ENCODE results near the gene DDX41. TPM values are rescaled to one million over a fixed set of nuclear protein-coding genes. Genes with fewer than 3 reads are reported as not detected.

Gene DDX41
- total and polyA plus RNA-seq, 2 experiments from 2014 or later: 67.9 to 117 TPM

- Histone ChIP-seq H3K27ac (peak overlapping the region; percentile 67), H3K36me3 (ENCODE audit: low read depth) (peaks cover 17% of the 10 kb centered on the region; the same call in 1 of the 2 replicates)
- in situ Hi-C loops (cut with MboI): no loop called here
These were observed 37.0 kb downstream of the DDX41 start for GRCh38 chr5:177479774-177480173.

GRCh38 chr5:177478711-177479646 is 37.8 kb downstream of the DDX41 start:
- no peaks in the 10 kb centered on the region for H3K79me2 ChIP-seq (ENCODE audit: insufficient read depth)
- H3K27ac ChIP-seq: peak overlapping the region; percentile 67
- no peak overlapping the region for H3K4me3 ChIP-seq
- peak overlapping the region; percentile 48 for H3K9ac ChIP-seq
- in situ Hi-C loops (cut with MboI): no loop called here
- H3K9me3 ChIP-seq (ENCODE audit: low read depth): no peaks in the 10 kb centered on the region
- H3K36me3 ChIP-seq (ENCODE audit: low read depth): 0 out of 2 replicates have a peak, but pooled peaks cover 9% of the 10 kb centered on the region
- peak; percentile 73 for DNase-seq
- no peaks in the 10 kb centered on the region for H3K27me3 ChIP-seq (replicated peaks; ENCODE audit: insufficient read depth)
- peaks cover 79% of the 10 kb centered on the region for H3F3A ChIP-seq (ENCODE audit: insufficient read depth)
- no peaks in the 10 kb centered on the region for H4K20me1 ChIP-seq (ENCODE audit: insufficient read depth)
- H2AFZ ChIP-seq: no peak overlapping the region
- no peaks in the 10 kb centered on the region for H3K9me2 ChIP-seq (ENCODE audit: insufficient read depth)
- no peak overlapping the region for H3K4me2 ChIP-seq (ENCODE audit: unreplicated experiment)
- H3K4me1 ChIP-seq (ENCODE audit: insufficient read depth): peaks cover 33% of the 10 kb centered on the region
- WGBS, 2 experiments (ENCODE audit: low coverage in 1 of 2, low lambda C conversion rate in 2 of 2, missing lambda C conversion rate in 2 of 2): 37 to 38% methylated on average over 17 to 18 of the region's 18 CpGs
- TF ChIP-seq EZH2phosphoT487 (IDR thresholded peaks at IDR 0.05; ENCODE audit: insufficient read depth, low read depth) (no peak), EZH2 (IDR thresholded peaks at IDR 0.05; ENCODE audit: insufficient read depth, poor library complexity, severe bottlenecking) (no peak)

More at GRCh38 chr5:177479774-177480173, 37.0 kb downstream of the DDX41 start:
- Histone ChIP-seq H3K27me3 (replicated peaks; ENCODE audit: insufficient read depth) (no peaks in the 10 kb centered on the region), H3F3A (ENCODE audit: insufficient read depth) (peaks cover 80% of the 10 kb centered on the region), H3K4me3 (no peak overlapping the region), H3K79me2 (ENCODE audit: insufficient read depth) (no peaks in the 10 kb centered on the region), H2AFZ (no peak overlapping the region), H4K20me1 (ENCODE audit: insufficient read depth) (no peaks in the 10 kb centered on the region), H3K9me3 (ENCODE audit: low read depth) (no peaks in the 10 kb centered on the region), H3K9me2 (ENCODE audit: insufficient read depth) (no peaks in the 10 kb centered on the region), H3K9ac (peak overlapping the region; percentile 48), H3K4me1 (ENCODE audit: insufficient read depth) (peaks cover 30% of the 10 kb centered on the region), H3K4me2 (ENCODE audit: unreplicated experiment) (no peak overlapping the region)
- DNase-seq: peak; percentile 38
- 38 to 42% methylated on average over 14 of the region's 14 CpGs for WGBS, 2 experiments (ENCODE audit: low coverage in 1 of 2, low lambda C conversion rate in 2 of 2, missing lambda C conversion rate in 2 of 2)
- no peak for TF ChIP-seq EZH2 (IDR thresholded peaks at IDR 0.05; ENCODE audit: insufficient read depth, poor library complexity, severe bottlenecking)
- TF ChIP-seq EZH2phosphoT487 (IDR thresholded peaks at IDR 0.05; ENCODE audit: insufficient read depth, low read depth): no peak

- Histone ChIP-seq H3K9me3 (ENCODE audit: low read depth) (no peaks in the 10 kb centered on the region), H3K9me2 (ENCODE audit: insufficient read depth) (no peaks in the 10 kb centered on the region), H3K4me3 (no peak overlapping the region), H3K9ac (no peak overlapping the region), H4K20me1 (ENCODE audit: insufficient read depth) (no peaks in the 10 kb centered on the region), H3K4me1 (ENCODE audit: insufficient read depth) (peaks cover 33% of the 10 kb centered on the region), H3K4me2 (ENCODE audit: unreplicated experiment) (no peak overlapping the region), H3K27me3 (replicated peaks; ENCODE audit: insufficient read depth) (no peaks in the 10 kb centered on the region), H3K36me3 (ENCODE audit: low read depth) (no peaks in the 10 kb centered on the region), H2AFZ (no peak overlapping the region), H3K27ac (peak overlapping the region; percentile 67), H3K79me2 (ENCODE audit: insufficient read depth) (peaks cover under 1% of the 10 kb centered on the region), H3F3A (ENCODE audit: insufficient read depth) (peaks cover 69% of the 10 kb centered on the region)
- WGBS, 2 experiments (ENCODE audit: low coverage in 1 of 2, low lambda C conversion rate in 2 of 2, missing lambda C conversion rate in 2 of 2): 91 to 92% methylated on average over 13 of the region's 13 CpGs
- peak; percentile 41 for DNase-seq
- in situ Hi-C loops (cut with MboI): no loop called here
- TF ChIP-seq EZH2 (IDR thresholded peaks at IDR 0.05; ENCODE audit: insufficient read depth, poor library complexity, severe bottlenecking) (no peak), EZH2phosphoT487 (IDR thresholded peaks at IDR 0.05; ENCODE audit: insufficient read depth, low read depth) (no peak)
These were observed 38.9 kb downstream of the DDX41 start for GRCh38 chr5:177477701-177478477.

- H3K4me3 ChIP-seq: no peak overlapping the region
- H3K4me2 ChIP-seq (ENCODE audit: unreplicated experiment): no peak overlapping the region
- no peak overlapping the region for H2AFZ ChIP-seq
- TF ChIP-seq EZH2 (IDR thresholded peaks at IDR 0.05; ENCODE audit: insufficient read depth, poor library complexity, severe bottlenecking) (no peak), EZH2phosphoT487 (IDR thresholded peaks at IDR 0.05; ENCODE audit: insufficient read depth, low read depth) (no peak)
- H3K27me3 ChIP-seq (replicated peaks; ENCODE audit: insufficient read depth): no peaks in the 10 kb centered on the region
- H3K9ac ChIP-seq: no peak overlapping the region
- no peaks in the 10 kb centered on the region for H3K36me3 ChIP-seq (ENCODE audit: low read depth)
- H3K79me2 ChIP-seq (ENCODE audit: insufficient read depth): peaks cover 13% of the 10 kb centered on the region
- peak overlapping the region; percentile 67; the same call in 1 of the 2 replicates for H3K27ac ChIP-seq
- H3K9me2 ChIP-seq (ENCODE audit: insufficient read depth): no peaks in the 10 kb centered on the region
- peaks cover 57% of the 10 kb centered on the region for H3F3A ChIP-seq (ENCODE audit: insufficient read depth)
- peak; percentile 70 for DNase-seq
- H3K9me3 ChIP-seq (ENCODE audit: low read depth): no peaks in the 10 kb centered on the region
- H4K20me1 ChIP-seq (ENCODE audit: insufficient read depth): no peaks in the 10 kb centered on the region
- peaks cover 33% of the 10 kb centered on the region for H3K4me1 ChIP-seq (ENCODE audit: insufficient read depth)
- WGBS, 2 experiments (ENCODE audit: low coverage in 1 of 2, low lambda C conversion rate in 2 of 2, missing lambda C conversion rate in 2 of 2): 72 to 81% methylated on average over 16 to 18 of the region's 18 CpGs
- in situ Hi-C loops (cut with MboI): no loop called here
These were observed 40.1 kb downstream of the DDX41 start for GRCh38 chr5:177476531-177477233.

Measured in GM23248 (cell line).